ENCODE data around the gene PRKD3.

- TF ChIP-seq CTCF (IDR thresholded peaks at IDR 0.05; ENCODE audit: insufficient read depth, low read length, poor library complexity, severe bottlenecking) = no peak
- no peak for TF ChIP-seq EZH2phosphoT487 (conservative IDR thresholded peaks at IDR 0.05; ENCODE audit: low read length)
Measured at GRCh38 chr2:37326285-37326684, 1.7 kb upstream of the PRKD3 start.

All from SU-DHL-6 (cell line).